Activated CD8-positive, alpha-beta memory T cell treated with anti-CD3 and anti-CD28 coated beads for 36 hours (primary cell): ENCODE measurements around the gene TCF4. TPM values are rescaled to one million over a fixed set of nuclear protein-coding genes. Genes with fewer than 3 reads are reported as not detected.

ENCODE experiments used
- CTCF ChIA-PET: fragments of 350-600 bp; sonication (Branson Sonifier 250); formaldehyde crosslinking; loops from one replicate; lab custom pipeline; 2021; ENCODE audit warnings: antibody characterized with exemption; lab: Charles Lee
- POLR2A ChIA-PET: fragments of 350-600 bp; sonication (Branson Sonifier 250); formaldehyde crosslinking; loops from one replicate; lab custom pipeline; 2021; ENCODE audit warnings: antibody characterized with exemption; lab: Charles Lee
- total RNA-seq, 2 experiments: library from RNA; stranded (reverse); gene quantifications; one replicate each; pipeline ENCODE4 v1.2.3, GENCODE V29; 2021

Gene TCF4
- total RNA-seq, 2 experiments from 2014 or later = 0.11 to 0.84 TPM

GRCh38 chr18:55376387-55376786, 211.6 kb downstream of the TCF4 start:
- POLR2A ChIA-PET = interaction anchor here (0.6 kb wide), 1 partner anchor 243 kb away, joined by 3 read pairs; no protein-coding TSS in a partner anchor
- CTCF ChIA-PET = no interaction called here

GRCh38 chr18:55375930-55376329, 212.1 kb downstream of the TCF4 start:
- POLR2A ChIA-PET = interaction anchor here (0.6 kb wide), 1 partner anchor 243 kb away, joined by 3 read pairs; no protein-coding TSS in a partner anchor
- CTCF ChIA-PET = no interaction called here

DNA sequence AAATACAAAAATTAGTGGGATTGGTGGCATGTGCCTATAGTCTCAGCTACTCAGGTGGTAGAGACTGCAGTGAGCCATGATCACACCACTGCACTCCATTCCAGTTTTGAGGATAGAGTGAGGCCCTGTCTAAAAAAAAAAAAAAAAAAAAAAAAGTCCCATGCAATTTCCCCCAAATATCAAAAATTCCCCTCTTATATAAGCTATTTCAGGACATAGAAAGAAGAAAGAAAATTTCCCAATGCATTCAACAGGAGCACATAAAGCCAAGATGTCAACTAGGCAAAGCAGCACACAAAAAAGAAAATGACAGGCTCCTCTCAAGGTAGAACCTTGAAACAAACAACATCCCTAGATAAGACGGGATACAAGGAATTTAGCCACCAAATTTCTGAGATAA, 213.3 kb downstream of the TCF4 start:
- ChIA-PET POLR2A (no interaction called here), CTCF (no interaction called here)

DNA sequence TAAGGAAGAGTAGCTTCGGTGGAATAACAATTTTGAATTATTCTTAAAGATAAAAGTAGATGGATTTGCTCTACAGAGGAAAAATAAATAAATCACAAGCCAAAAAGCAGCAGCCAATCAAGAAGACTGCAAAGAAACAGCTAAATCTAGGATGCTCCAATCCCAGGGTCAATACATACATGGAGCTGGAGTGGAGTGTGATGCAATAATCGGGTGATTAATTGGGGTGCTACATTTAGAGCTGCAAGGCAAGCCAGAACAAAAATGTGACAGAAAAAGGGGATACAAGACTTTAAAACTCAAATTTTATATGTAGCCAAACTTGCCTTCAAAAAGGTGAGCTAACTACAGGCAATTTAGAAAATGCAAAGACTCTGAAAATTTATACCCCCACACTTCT, 215.8 kb downstream of the TCF4 start:
- ChIA-PET POLR2A (no interaction called here), CTCF (no interaction called here)

DNA sequence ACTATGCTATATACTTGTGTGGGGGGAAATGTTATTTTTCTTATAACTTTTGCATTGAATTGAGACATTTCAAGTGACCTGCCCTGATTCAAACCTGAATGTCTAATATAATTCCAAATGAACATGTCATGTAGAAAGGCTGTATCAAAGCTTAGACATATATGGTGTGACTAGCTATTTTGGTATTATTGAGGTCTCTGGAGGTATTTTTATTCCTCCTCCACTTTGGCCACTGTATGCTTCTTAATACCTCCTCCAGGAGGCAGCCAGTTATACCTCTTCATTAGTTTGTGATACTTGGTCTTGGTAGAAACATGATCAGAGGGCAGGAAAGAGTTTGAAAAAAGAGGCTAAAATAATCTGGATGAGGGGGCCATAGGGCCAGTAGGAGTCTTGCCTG, 217.1 kb downstream of the TCF4 start:
- POLR2A ChIA-PET = no interaction called here
- CTCF ChIA-PET = interaction anchor here (0.7 kb wide), 1 partner anchor 362 kb away, joined by 3 read pairs; no protein-coding TSS in a partner anchor

GRCh38 chr18:55369346-55369745, 218.6 kb downstream of the TCF4 start:
- CTCF ChIA-PET = no interaction called here

GRCh38 chr18:55365342-55365741, 222.7 kb downstream of the TCF4 start:
- ChIA-PET CTCF (no interaction called here), POLR2A (no interaction called here)

More at GRCh38 chr18:55369346-55369745, 218.6 kb downstream of the TCF4 start:
- POLR2A ChIA-PET = no interaction called here

DNA sequence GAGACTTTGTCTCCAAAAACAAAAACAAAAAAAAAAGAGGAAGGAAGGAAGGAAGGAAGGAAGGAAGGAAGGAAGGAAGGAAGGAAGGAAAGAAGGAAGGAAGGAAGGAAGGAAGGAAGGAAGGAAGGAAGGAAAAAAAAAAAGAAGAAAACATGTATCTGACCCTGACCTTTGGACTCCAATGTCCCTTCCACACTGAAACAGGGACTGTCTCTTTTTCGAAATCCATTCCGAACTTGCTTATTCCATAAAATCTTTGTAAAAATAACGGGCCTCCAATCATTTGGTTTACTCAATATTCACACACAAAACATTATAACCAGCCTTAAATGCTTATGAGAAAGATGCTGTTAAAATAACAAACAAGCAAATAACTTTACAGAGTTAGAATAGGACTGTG, 225.7 kb downstream of the TCF4 start:
- ChIA-PET CTCF (no interaction called here), POLR2A (no interaction called here)

DNA sequence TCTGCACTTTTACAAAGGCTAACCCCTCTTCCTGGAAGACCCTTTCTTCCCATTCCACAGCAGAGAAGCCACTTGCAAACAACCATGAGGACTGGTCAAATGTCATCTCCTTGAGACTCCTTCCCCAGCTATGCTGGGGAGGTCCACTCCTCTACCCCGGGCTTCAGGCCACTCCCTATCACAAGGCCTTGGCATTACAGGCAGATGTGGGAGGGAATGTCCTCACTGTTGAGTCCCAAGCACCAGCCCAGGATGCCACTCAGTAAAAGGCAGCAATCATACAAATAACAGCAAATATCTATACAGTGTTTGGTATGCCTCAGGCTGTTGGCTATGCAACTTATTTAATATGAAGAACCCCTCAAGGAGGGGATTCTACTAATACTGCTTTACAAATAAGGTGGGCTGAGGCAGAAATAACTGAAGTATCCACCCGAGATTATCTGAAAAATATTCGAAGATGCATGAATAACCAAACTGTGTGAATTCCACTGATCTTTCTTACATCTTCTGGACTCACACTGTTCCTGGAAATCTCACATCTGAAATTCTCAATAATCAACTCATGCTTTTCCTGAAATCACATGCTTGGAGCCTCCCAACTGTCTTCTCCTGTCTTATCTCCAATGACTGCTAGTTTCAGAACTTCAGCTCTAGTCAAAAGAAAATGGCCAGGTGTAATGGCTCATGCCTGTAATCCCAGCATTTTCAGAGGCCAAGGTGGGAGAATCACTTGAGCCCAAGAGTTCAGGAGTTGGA, 226.3 kb downstream of the TCF4 start:
- CTCF ChIA-PET = no interaction called here
- POLR2A ChIA-PET = no interaction called here

DNA sequence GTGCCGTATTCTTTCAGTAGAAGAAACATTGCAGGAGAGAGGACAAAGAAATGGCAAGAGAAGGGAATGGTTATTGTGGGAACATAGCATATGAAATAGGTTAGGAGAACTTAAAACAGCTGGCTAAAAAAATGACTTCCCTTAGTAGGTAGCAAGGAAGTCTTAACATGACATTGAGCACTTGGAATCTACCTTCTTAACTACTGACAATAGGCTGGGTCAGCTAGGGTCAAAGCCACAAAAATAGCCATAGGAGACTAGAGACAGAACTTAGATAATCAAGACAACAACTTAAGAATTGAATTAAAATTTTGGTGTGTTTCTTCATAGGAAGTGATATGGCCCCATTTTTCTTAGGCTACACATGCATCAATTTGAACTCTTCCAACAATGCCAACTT, 227.9 kb downstream of the TCF4 start:
- CTCF ChIA-PET = no interaction called here
- POLR2A ChIA-PET = no interaction called here

DNA sequence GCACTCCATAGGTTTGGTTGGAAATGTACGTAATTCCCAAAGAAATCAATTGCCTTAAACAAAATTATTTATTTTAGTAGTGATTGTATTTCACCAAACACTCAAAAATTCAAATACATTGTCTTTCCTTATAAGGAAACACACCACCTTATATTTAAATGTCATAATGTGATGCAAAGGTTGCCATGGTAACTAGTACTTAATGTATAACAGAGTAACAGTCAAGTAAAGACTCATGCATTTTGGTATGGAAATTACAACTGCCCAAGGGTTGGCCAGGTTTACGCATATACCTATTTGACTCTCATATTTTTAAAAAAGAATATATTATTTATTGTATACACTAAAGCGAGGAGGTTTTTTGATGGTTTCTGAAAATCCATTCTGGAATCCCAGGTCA, 231.2 kb downstream of the TCF4 start:
- CTCF ChIA-PET = no interaction called here
- POLR2A ChIA-PET = no interaction called here

- POLR2A ChIA-PET = no interaction called here
- CTCF ChIA-PET = no interaction called here
Observed at GRCh38 chr18:55355223-55355622, 232.8 kb downstream of the TCF4 start.

DNA sequence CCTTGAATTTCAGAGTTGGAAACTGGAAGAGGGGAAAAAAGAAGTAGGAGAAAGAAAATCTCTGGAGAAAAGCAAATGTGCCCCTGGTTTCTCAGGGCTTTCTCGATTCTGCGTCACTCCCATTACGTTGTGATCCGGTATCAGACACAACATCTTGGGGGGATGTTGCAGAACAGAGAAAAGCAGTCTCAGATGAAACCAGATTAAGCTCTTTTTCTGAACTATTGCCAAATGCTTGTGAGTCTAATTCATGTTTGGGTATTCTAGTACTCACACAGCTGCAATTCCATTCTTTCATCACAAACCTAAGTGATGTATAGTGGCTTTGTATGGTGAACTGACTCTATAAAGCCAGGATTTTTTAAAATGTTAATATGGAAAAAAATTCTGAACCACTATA, 233.2 kb downstream of the TCF4 start:
- CTCF ChIA-PET = no interaction called here
- POLR2A ChIA-PET = no interaction called here

DNA sequence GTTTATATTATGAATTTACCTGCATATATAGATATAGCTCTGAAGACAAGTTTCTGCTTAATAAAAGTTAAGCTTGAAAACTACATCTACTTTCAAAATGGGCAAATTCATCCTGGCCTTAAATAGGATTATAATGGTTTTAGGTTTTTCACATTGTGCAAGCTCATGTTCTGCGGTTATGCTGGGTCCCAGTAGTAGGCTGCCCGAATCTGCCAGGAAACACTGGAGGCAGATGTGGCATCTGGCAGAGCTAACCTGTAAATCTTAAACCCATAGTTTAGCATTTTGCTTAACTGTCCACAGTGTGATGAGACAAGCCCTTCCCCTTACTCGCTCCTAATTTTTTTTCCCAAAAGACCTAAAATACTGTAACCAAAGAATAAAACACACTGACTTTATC, 234.2 kb downstream of the TCF4 start:
- POLR2A ChIA-PET = no interaction called here
- CTCF ChIA-PET = no interaction called here

DNA sequence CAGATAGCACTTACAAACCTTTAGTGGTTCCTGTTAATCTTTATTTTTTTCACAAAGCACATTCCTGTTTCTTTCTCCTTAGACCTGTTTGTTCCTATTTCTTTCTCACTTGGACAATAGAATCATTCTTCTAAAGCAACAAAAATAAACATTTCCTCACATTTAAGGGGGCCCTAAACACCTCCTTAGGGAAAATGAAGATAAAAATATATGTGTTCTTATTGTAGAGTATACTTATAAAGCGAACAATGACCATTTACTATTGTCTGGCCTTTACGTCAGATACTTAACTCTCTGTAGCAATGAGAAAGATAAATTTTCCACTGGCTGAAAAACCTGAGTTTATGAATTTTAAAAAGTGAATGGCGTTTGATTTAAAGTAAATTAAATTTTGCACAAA, 234.6 kb downstream of the TCF4 start:
- CTCF ChIA-PET = no interaction called here
- POLR2A ChIA-PET = no interaction called here

DNA sequence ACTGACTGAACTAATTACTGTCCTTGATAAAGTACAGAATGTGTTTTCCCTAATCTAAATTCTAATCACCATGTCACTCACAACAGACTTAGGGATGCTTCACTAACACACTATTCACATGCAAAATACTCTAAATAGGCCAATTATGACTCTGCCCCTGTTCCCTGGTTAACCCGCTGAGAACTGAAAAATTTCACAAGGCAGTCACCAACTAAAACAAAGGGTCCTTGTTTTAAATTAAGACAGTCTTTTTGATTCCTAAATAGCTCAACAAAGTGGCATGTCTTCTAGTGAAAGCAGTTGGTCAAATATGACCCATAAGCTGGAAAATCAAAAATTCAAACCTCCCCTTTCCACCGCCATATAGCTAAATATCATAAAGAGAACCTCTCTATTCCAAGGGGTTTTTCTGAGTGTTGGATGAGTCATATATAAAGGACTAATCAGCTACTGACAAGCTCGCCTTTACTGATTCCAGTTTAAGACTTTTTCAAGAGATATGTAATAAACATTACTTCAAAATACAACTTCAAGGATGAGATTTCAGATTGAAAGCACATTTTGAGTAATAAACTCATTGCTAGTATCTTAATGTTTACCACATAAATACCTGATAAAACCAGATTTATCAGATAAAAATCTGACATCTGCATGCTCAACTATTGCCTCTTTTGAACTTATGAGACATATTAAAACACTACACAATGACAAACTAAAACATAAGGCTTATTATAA, 235.8 kb downstream of the TCF4 start:
- CTCF ChIA-PET = no interaction called here
- POLR2A ChIA-PET = no interaction called here

DNA sequence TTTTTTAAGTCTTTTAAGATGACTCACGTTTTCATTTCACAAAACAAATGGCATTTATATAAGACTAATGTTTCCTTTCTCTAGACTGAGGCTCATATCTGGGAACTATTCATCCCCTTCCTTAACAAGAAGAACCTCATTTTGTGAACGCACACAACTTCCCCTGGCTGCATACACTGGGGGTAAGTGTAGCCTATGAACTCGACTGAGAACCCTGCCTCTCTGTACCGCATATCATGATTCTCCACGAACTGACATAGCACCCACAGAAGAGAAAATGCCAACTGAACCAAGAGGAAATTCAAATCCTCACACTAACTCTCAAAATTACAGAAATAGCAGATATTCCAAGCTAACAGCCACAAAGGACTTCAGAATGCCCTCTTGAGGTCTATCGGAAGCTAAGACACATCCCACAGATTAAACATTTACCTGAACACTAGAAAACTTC, 236.7 kb downstream of the TCF4 start:
- POLR2A ChIA-PET = no interaction called here
- CTCF ChIA-PET = no interaction called here

- ChIA-PET POLR2A (no interaction called here), CTCF (no interaction called here)
Observed at GRCh38 chr18:55349685-55350084, 238.3 kb downstream of the TCF4 start.

DNA sequence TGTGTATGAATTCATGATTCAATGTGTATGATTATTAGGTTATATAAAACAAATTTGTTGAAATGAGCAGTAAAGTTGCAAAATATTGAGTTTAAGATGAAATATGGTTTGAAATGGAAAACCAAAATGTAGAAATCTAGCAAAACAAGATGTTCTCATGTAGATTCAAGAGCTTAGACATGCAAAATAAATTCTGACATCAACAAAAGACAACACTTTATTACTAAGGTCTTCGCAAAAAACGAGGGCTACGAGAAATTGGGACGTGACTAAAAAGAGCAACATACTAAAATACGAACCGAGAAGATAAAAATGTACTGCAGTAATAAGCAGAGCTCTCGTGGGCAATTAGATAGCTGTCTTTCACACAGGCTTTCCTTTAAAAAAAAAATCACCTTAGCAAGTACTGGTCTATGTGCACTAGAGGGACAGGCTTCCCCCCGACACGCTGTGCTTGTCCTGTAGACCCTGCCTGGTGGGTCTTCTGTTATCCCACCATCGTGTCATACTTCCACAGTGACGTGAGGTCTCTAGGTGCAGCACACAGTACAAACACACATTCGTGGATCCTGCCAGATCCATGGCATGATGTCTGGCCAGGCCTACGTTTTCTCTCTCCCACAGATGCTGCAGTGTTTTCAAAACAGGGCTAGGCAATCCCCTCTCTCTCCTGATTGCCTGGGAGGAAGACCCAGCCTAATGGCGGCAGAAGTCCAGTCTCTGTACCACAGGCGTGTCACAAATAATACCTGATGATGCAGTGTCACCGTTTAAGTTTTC, 240.8 kb downstream of the TCF4 start:
- ChIA-PET POLR2A (no interaction called here), CTCF (no interaction called here)

GRCh38 chr18:55346387-55346786, 241.6 kb downstream of the TCF4 start:
- POLR2A ChIA-PET = no interaction called here
- CTCF ChIA-PET = no interaction called here
